ENCODE results near the gene NPL.

DNA sequence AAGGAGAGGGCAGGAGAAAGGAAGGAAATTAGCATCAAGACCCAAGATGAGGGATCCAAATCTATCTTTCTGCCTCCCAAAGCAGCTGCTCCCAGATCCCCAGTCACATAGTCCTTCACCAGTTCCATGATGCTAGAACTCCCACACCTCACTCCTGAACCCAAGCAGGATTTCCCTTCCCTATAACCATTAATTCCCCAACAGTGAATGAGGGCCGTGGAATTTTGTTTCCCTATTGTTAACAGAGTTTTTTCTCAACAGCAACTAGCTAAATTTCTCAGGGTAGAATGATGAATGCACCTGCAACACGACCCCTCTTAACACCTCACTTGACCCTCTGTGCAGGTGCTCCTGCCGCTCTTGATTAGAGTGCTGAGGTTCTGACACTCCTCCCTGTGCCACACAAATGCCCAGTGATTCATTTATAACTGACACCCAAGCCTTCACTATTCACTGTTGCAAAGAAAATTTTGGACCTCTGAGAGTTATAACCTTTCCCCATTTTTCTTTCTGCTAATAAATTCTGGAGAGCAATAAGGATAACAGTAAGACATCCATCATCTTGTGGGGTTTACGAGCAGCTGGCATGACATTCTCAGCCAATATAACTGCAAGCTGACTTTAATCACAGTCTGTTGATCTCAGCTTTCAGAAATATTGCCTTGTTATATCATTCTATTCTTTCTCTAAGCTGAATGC is 25.4 kb upstream of the NPL start:
- TF ChIP-seq, protein P1, sequence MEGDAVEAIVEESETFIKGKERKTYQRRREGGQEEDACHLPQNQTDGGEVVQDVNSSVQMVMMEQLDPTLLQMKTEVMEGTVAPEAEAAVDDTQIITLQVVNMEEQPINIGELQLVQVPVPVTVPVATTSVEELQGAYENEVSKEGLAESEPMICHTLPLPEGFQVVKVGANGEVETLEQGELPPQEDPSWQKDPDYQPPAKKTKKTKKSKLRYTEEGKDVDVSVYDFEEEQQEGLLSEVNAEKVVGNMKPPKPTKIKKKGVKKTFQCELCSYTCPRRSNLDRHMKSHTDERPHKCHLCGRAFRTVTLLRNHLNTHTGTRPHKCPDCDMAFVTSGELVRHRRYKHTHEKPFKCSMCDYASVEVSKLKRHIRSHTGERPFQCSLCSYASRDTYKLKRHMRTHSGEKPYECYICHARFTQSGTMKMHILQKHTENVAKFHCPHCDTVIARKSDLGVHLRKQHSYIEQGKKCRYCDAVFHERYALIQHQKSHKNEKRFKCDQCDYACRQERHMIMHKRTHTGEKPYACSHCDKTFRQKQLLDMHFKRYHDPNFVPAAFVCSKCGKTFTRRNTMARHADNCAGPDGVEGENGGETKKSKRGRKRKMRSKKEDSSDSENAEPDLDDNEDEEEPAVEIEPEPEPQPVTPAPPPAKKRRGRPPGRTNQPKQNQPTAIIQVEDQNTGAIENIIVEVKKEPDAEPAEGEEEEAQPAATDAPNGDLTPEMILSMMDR (IDR thresholded peaks at IDR 0.05; ENCODE audit: borderline replicate concordance, extremely low read depth, low read length, poor library complexity, severe bottlenecking) = no peak
- no peak for TF ChIP-seq EZH2 (IDR thresholded peaks at IDR 0.05; ENCODE audit: borderline replicate concordance, low read depth, low read length, severe bottlenecking)
